Measurements from ENCODE around the gene TMEM95. TPM values are rescaled to one million over a fixed set of nuclear protein-coding genes. Genes with fewer than 3 reads are reported as not detected.
"Not testable (repeated sequence)": the region's sequence is repeated elsewhere in the genome, so short reads cannot be mapped to it uniquely, and the experiment has no call there.

TMEM95 gene
- total RNA-seq, 2 donors from 2014 or later = not detected

GRCh38 chr17:7357381-7357780 lies 2.4 kb downstream of the TMEM95 start:
- DNase-seq (no peak), ATAC-seq (no peak)
- intact Hi-C loops (cut with DNase I, micrococcal nuclease) = loop anchor here (10.0 kb wide), 2 partner anchors 77 to 217 kb away; partner anchors contain the start of genes CD68 (in 1 of the 2), FGF11 (in 1 of the 2) and TMEM102 (in 1 of the 2)

- intact Hi-C loops (cut with DNase I, micrococcal nuclease) = no loop called here
- no peak for ATAC-seq
Measured at GRCh38 chr17:7361906-7362305, 7.0 kb downstream of the TMEM95 start.

GRCh38 chr17:7363311-7363710 lies 8.4 kb downstream of the TMEM95 start:
- DNase-seq (no peak), ATAC-seq (no peak)
- intact Hi-C loops (cut with DNase I, micrococcal nuclease) = no loop called here

More at GRCh38 chr17:7361906-7362305, 7.0 kb downstream of the TMEM95 start:
- no peak for DNase-seq

GRCh38 chr17:7365963-7366362 lies 11.0 kb downstream of the TMEM95 start:
- intact Hi-C loops (cut with DNase I, micrococcal nuclease); ATAC-seq; DNase-seq: not testable (repeated sequence)

- ATAC-seq = no peak
- intact Hi-C loops (cut with DNase I, micrococcal nuclease) = no loop called here
- DNase-seq = no peak
Measured at GRCh38 chr17:7367083-7367482, 12.1 kb downstream of the TMEM95 start.

- no peak for ATAC-seq
- no peak for DNase-seq
- intact Hi-C loops (cut with DNase I, micrococcal nuclease) = no loop called here
Measured at GRCh38 chr17:7367918-7368598, 13.1 kb downstream of the TMEM95 start.

GRCh38 chr17:7368599-7368994 lies 13.6 kb downstream of the TMEM95 start:
- DNase-seq; ATAC-seq; intact Hi-C loops (cut with DNase I, micrococcal nuclease): not testable (repeated sequence)

GRCh38 chr17:7369825-7370224 lies 14.9 kb downstream of the TMEM95 start:
- intact Hi-C loops (cut with DNase I, micrococcal nuclease) = no loop called here
- no peak for ATAC-seq
- no peak for DNase-seq

GRCh38 chr17:7370853-7371252 lies 15.9 kb downstream of the TMEM95 start:
- ATAC-seq (peak; percentile 75), DNase-seq (no peak)
- intact Hi-C loops (cut with DNase I, micrococcal nuclease) = no loop called here

GRCh38 chr17:7374353-7374752 lies 19.4 kb downstream of the TMEM95 start:
- intact Hi-C loops (cut with DNase I, micrococcal nuclease) = no loop called here
- DNase-seq (no peak), ATAC-seq (no peak)

GRCh38 chr17:7379134-7379533 lies 24.2 kb downstream of the TMEM95 start:
- ATAC-seq (no peak), DNase-seq (no peak)
- intact Hi-C loops (cut with DNase I, micrococcal nuclease) = no loop called here

GRCh38 chr17:7380321-7380720 lies 25.4 kb downstream of the TMEM95 start:
- intact Hi-C loops (cut with DNase I, micrococcal nuclease) = no loop called here
- peak; percentile 45 to 70 for DNase-seq
- peak; percentile 43 for ATAC-seq

- intact Hi-C loops (cut with DNase I, micrococcal nuclease) = no loop called here
- ATAC-seq (peak; percentile 94), DNase-seq (peak; percentile 85 to 87)
Measured at GRCh38 chr17:7380855-7381683, 26.1 kb downstream of the TMEM95 start, which contains the start of gene TNK1. Gene TNK1 (plus strand): TSS chr17:7381089. CDS start chr17:7382927, 1,838 bp downstream.

- ATAC-seq = no peak
- intact Hi-C loops (cut with DNase I, micrococcal nuclease) = no loop called here
- DNase-seq = no peak
Measured at GRCh38 chr17:7382901-7383300, 27.9 kb downstream of the TMEM95 start.

GRCh38 chr17:7383371-7383741 lies 28.4 kb downstream of the TMEM95 start:
- ATAC-seq (no peak), DNase-seq (no peak)
- intact Hi-C loops (cut with DNase I, micrococcal nuclease) = no loop called here

GRCh38 chr17:7383742-7384488 lies 29.0 kb downstream of the TMEM95 start:
- DNase-seq (peak in 1 of 2 donors; percentile 56), ATAC-seq (no peak)
- intact Hi-C loops (cut with DNase I, micrococcal nuclease) = no loop called here

- intact Hi-C loops (cut with DNase I, micrococcal nuclease) = no loop called here
- DNase-seq (no peak), ATAC-seq (no peak)
Measured at GRCh38 chr17:7384489-7385081, 29.6 kb downstream of the TMEM95 start.

GRCh38 chr17:7388856-7389255 lies 33.9 kb downstream of the TMEM95 start:
- intact Hi-C loops (cut with DNase I, micrococcal nuclease) = no loop called here
- DNase-seq (no peak), ATAC-seq (no peak)

Data from left colon (tissue), 2 donors.